Brain microvascular endothelial cell (primary cell): ENCODE data around the gene ARHGAP15.

Source experiments
- DNase-seq: peaks from one replicate; pipeline ENCODE4 v3.0.0-alpha.2; 2020
- H3K27ac ChIP-seq: fragments of 250-450 bp; sonication (Bioruptor Pico); 2 replicates; pipeline ENCODE4 v1.5.1; 2020; ENCODE audit warnings: mild to moderate bottlenecking, moderate library complexity
- H3K27me3 ChIP-seq: fragments of 250-450 bp; sonication (Bioruptor Pico); replicated peaks from 2 replicates; pipeline ENCODE4 v1.5.1; 2020; ENCODE audit warnings: mild to moderate bottlenecking
- H3K36me3 ChIP-seq: fragments of 250-450 bp; sonication (Bioruptor Pico); replicated peaks from 2 replicates; pipeline ENCODE4 v1.5.1; 2020; ENCODE audit warnings: mild to moderate bottlenecking
- H3K4me3 ChIP-seq: 2 replicates; pipeline ENCODE4 v1.5.1; 2011; ENCODE audit warnings: low read depth, mild to moderate bottlenecking, control low read depth, low read length, moderate library complexity
- CTCF ChIP-seq: IDR thresholded peaks from 2 replicates; pipeline ENCODE4 v1.5.1; 2011; ENCODE audit warnings: low read depth, mild to moderate bottlenecking, moderate library complexity, low read length, control low read depth, inconsistent platforms; ENCODE audit errors: missing control alignments
- in situ Hi-C: cut with HindIII; loops from 2 replicates; pipeline ENCODE4 v1.10.0; 2017; ENCODE audit warnings: low sequenced_read_pairs, low pct_ligation_motif_present

The ARHGAP15 gene

GRCh38 chr2:143205106-143205764 is 76.0 kb downstream of the ARHGAP15 start:
- no peak for DNase-seq
- TF ChIP-seq CTCF: peak; percentile 26
- H3K27ac ChIP-seq: no peak overlapping the region
- no peaks in the 10 kb centered on the region for H3K27me3 ChIP-seq
- H3K4me3 ChIP-seq: no peak overlapping the region
- in situ Hi-C loops: no loop called here
- H3K36me3 ChIP-seq: no peaks in the 10 kb centered on the region

GRCh38 chr2:143209570-143210445 is 80.6 kb downstream of the ARHGAP15 start:
- H3K36me3 ChIP-seq: no peaks in the 10 kb centered on the region
- in situ Hi-C loops: no loop called here
- H3K4me3 ChIP-seq: no peak overlapping the region
- H3K27ac ChIP-seq: no peak overlapping the region
- no peak for TF ChIP-seq CTCF
- no peaks in the 10 kb centered on the region for H3K27me3 ChIP-seq
- no peak for DNase-seq

GRCh38 chr2:143210446-143210819 is 81.2 kb downstream of the ARHGAP15 start:
- no peak overlapping the region for H3K27ac ChIP-seq
- DNase-seq: no peak
- no peak for TF ChIP-seq CTCF
- in situ Hi-C loops: no loop called here
- H3K4me3 ChIP-seq: no peak overlapping the region
- no peaks in the 10 kb centered on the region for H3K27me3 ChIP-seq
- H3K36me3 ChIP-seq: no peaks in the 10 kb centered on the region

GRCh38 chr2:143217512-143218115 is 88.4 kb downstream of the ARHGAP15 start:
- no peaks in the 10 kb centered on the region for H3K36me3 ChIP-seq
- H3K4me3 ChIP-seq: no peak overlapping the region
- H3K27me3 ChIP-seq: no peaks in the 10 kb centered on the region
- no peak for TF ChIP-seq CTCF
- in situ Hi-C loops: no loop called here
- DNase-seq: no peak
- H3K27ac ChIP-seq: no peak overlapping the region

- DNase-seq: no peak
- Histone ChIP-seq H3K27me3 (no peaks in the 10 kb centered on the region), H3K36me3 (no peaks in the 10 kb centered on the region), H3K27ac (no peak overlapping the region), H3K4me3 (no peak overlapping the region)
- TF ChIP-seq CTCF: no peak
- in situ Hi-C loops: no loop called here
Observed at GRCh38 chr2:143218621-143219020, 89.4 kb downstream of the ARHGAP15 start.
